ENCODE measurements around the gene IQCK. TPM values are rescaled to one million over a fixed set of nuclear protein-coding genes. Genes with fewer than 3 reads are reported as not detected.

Gene IQCK
- total RNA-seq, 1 donor from 2014 or later, result 9.2 TPM

- no peak for DNase-seq (ENCODE audit: low read depth, low spot score)
Observed at GRCh38 chr16:19835968-19836421, 117.9 kb downstream of the IQCK start.

- no peak for DNase-seq (ENCODE audit: low read depth, low spot score)
Observed at GRCh38 chr16:19837331-19837980, 119.4 kb downstream of the IQCK start.

- DNase-seq (ENCODE audit: low read depth, low spot score), result no peak
Observed at GRCh38 chr16:19837984-19838707, 120.1 kb downstream of the IQCK start.

- DNase-seq (ENCODE audit: low read depth, low spot score), result no peak
Observed at GRCh38 chr16:19840524-19841110, 122.5 kb downstream of the IQCK start.

GRCh38 chr16:19841184-19841583, 123.1 kb downstream of the IQCK start:
- DNase-seq (ENCODE audit: low read depth, low spot score), result no peak

GRCh38 chr16:19842426-19843157, 124.5 kb downstream of the IQCK start:
- DNase-seq (ENCODE audit: low read depth, low spot score), result no peak

GRCh38 chr16:19843371-19843770, 125.3 kb downstream of the IQCK start:
- DNase-seq (ENCODE audit: low read depth, low spot score), result no peak

DNA sequence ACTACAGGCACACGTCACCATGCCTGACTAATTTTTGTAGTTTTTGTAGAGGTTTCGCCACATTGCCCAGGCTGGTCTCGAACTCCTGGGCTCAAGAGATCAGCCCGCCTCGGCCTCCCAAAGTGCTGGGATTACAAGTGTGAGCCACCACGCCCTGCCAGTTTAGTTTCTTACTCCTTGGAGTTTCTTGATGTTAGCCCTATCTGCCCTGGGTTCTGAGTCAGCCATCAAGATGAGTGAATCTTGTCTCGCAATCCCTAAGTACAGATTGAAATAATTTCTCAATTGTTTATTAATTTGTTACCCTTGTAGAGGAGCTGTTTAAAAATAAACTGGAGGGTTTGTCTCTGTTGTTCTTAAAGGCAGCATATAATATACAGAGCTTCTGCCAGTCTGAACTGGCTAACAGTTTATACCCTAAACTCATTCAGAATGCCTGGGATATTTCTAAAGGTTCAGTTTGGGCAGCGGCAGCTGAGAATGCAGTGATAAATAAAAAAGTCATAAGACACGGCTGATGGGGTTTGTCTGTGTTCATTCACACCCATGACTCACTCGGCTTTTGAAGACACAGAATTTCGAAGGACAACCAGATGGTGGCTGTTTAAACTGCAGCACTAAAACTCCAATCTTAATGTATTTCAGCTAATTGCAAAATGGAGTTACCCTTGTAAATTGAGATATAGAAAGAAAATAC, 127.0 kb downstream of the IQCK start:
- no peak for DNase-seq (ENCODE audit: low read depth, low spot score)

- DNase-seq (ENCODE audit: low read depth, low spot score), result no peak
Observed at GRCh38 chr16:19846436-19846835, 128.4 kb downstream of the IQCK start.

DNA sequence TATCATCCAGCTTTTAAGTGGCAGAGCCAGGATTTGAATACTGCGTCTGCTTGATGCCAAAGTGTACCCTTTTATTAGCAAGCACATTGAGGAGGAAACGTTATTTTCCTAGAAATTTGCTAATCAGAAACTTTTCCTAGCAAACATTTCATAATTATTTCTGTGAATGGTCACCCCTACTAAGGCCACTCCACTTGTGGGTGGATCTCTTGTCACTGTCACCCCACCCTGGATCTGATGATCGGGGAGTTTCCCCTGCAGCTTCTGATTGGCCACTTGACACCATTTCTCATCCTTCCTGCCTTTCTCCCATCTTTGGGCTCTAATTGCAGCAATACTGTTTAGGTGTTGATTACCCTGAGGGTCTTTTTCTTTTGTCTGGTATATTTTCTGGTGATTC, 130.7 kb downstream of the IQCK start:
- DNase-seq (ENCODE audit: low read depth, low spot score), result no peak

DNA sequence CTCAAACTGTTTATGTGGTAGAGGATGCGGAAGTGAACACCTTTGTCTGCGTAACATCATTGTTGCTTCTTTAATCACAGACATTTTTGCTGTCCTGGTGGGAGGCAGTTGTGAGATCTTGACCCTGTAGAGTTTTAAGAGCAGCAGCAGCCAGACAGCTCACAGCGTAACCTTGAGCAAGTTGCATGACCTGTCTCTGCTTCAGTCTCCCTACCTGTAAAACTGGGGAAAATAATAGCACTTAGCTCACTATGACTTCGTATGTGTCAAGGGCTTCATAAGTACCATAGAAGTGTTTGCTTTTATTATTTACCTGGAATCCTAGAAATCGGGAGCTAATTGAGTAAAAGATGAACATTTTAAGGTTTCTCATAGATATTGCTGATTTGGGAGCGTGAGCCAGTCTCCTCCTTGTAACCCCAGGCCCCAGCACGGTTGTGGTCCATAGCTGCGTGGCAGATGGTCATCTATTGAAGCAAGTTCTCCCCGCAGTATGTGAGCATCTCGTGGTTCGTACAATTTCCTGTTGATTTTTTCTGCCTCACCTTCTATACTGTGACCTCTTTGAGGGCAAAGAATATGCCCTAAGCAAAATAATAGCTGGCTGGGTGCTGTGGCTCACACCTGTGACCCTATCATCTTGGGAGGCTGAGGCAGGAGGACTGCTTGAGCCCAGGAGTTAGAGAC, 132.2 kb downstream of the IQCK start:
- no peak for DNase-seq (ENCODE audit: low read depth, low spot score)

- DNase-seq (ENCODE audit: low read depth, low spot score), result no peak
Observed at GRCh38 chr16:19851476-19851875, 133.4 kb downstream of the IQCK start.

- DNase-seq (ENCODE audit: low read depth, low spot score), result no peak
Observed at GRCh38 chr16:19853132-19853741, 135.2 kb downstream of the IQCK start.

DNA sequence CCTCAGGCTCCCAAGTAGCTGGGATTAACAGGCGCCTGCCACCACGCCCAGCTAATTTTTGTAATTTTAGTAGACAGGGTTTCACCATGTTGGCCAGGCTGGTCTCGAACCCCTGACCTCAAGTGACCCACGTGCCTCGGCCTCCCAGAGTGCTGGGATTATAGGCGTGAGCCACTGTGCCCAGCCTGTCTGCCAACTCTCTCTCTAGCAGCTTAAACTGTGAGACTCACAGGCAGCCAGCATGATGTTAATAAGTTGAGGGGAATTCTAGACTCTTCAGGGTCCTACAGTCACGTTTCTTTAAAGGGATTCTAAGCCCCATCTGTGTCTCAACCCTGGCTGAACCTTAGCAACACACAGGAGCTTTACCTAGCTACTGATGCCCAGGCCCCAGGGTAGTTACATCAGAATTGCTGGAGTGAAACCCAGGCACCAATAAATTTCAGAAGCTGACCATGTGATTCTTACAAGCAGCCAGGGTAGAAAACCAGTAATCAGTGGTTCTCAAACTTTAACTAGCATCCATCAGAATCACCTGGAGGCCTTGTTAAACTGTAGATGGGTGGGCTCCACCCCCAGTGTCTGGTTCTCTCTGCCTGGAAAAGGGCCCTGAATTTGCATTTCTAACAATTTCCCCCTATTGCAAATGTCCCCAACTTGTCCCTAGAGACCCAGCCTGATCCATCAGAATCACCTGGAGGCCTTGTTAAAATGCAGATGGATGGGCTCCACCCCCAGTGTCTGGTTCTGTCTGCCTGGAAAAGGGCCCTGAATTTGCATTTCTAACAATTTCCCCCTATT, 135.9 kb downstream of the IQCK start:
- no peak for DNase-seq (ENCODE audit: low read depth, low spot score)

DNA sequence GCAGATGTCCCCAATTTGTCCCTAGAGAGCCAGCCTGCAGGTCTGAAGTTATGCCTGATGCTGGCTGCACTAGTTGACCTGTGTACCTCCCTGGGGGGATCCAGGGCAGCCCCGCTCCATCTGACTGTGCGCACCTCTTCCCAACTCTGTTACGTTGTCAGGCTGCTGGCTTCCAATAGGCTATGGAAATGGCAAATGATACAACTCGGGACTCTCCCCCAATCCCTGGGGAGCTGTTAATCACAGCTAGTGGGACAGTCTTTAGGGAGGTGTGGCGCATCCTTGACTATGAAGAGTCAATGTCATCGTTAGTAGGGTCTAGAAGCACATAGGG, 136.4 kb downstream of the IQCK start:
- no peak for DNase-seq (ENCODE audit: low read depth, low spot score)

- DNase-seq (ENCODE audit: low read depth, low spot score), result no peak
Observed at GRCh38 chr16:19856120-19856519, 138.0 kb downstream of the IQCK start.

GRCh38 chr16:19857593-19858339, 139.7 kb downstream of the IQCK start:
- no peak for DNase-seq (ENCODE audit: low read depth, low spot score)

DNA sequence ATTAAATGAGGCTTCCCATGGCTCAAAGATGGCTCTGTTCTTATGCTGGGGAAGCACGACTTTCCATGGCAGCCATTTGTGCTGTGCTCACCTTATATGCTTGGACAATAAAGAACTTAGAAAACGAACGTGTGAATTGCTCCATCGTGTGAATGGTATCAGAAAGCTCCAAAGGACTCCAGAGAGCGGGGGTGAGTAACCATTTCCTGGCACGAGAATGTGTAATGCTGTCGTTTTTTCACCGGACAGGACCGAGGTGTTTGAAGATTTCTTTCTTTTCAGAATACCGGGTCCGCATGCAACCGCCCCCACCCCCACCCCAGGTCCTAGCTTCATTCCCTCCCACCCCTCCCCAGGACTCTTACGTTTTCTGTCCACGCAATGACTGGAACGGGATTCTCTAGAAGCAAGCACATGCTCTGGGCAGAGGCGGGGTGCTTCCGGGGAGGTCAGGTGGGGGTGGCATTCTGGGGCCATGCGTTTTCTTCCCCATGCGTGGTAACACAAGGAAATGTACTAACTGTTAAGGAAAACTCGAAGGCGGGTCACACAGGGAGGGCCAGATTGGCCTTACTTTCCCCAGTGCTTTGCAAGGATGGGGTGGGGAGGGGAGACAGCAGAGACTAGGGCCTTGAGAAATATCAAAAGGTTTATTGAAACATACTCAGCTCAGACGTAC, 140.4 kb downstream of the IQCK start:
- peak; percentile 59 for DNase-seq (ENCODE audit: low read depth, low spot score)
